NCI-H1436 (cell line): ENCODE measurements around the gene SUPT5H.

ENCODE experiments used
- DNase-seq: peaks from one replicate; lab custom pipeline; 2025; lab: John Stamatoyannopoulos, UW

The SUPT5H gene

DNA sequence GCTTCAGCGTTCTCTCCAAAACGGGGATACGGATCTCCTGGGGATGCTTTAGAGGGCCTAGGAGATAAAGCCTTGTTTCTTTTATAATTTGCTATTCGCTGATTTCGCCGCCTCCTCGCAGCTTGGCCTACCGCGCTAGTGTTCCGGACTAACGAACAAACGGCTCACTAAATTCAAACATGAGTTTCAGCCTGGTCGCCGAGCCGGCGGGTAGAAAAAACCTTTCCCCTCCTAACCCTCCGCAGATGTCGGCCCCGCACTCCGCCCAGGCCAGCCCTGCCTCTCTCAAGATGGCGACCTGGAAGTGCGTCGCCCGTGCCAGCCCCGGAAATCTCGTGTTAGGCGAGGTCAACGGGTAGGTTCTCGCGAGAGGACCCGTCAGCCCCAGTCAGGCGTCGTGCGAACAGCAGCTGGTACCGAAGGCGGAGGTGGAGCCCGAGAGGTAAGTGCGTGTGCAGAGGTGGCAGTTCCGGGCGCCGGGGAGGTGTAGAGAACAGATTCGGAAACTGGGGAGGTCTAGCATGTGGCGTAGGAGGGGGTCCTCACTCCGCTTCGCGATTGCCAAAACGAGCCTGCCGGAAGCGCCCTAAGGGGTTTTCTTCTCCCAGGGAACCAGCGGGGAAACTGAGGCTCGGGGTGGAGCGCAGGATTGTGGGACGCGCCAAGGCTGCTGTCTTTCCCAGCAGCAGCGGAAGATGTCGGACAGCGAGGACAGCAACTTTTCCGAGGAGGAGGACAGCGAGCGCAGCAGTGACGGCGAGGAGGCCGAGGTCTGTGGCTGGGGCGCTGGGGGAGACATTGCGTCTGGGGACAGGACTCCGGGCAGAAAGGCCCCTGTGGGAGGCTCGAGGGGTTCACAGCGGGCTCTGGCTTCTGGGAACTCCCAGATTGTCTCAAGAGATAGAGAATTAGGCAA is at the start of gene SUPT5H:
TSS of gene SUPT5H (plus strand) at position 387 of the 916 bp plus-strand sequence. CDS start at position 696, 309 bp downstream.
- DNase-seq = peak; percentile 98

DNA sequence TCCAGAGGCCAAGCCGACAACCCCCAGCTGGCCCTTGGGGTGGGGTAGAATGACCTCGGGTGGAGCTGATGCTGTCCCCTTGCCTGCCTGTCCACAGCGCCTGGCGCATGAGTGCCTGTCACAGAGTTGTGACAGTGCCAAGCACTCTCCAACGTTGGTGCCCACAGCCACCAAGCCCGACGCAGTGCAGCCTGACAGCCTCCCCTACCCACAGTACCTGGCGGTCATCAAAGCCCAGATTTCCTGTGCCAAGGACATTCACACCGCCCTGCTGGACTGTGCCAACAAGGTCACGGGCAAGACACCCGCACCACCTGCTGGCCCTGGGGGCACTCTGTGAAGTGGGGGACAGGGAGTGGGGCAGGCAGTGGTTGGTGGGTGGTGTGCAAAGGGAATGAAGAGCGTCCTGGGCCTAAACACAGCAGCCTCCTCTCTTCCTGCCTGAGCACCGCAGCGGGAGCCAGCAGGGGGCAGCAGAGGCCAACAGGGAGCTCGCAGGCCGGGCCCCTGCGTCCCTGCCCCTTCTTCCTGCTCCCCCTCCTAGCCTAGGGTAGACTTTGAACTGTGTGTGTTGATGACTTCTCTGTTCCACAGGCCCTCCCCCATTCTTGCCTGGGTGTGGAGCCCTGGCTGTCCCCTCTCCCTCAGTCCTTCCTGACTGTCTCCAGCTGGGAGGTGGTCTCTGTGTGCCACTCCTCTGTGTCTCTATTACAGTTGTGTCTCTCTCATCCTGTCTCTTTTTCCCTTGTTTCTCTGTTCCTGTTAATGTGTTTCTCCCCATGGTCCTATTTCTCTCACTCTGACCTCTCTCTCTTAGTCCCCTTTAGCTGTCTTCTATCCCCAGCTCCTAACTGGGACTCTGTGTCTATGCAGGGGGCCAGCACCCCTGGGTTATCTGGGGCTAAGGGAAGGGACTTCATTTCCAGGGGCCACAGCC is 47.8 kb upstream of the SUPT5H start:
- peak; percentile 82 for DNase-seq

DNA sequence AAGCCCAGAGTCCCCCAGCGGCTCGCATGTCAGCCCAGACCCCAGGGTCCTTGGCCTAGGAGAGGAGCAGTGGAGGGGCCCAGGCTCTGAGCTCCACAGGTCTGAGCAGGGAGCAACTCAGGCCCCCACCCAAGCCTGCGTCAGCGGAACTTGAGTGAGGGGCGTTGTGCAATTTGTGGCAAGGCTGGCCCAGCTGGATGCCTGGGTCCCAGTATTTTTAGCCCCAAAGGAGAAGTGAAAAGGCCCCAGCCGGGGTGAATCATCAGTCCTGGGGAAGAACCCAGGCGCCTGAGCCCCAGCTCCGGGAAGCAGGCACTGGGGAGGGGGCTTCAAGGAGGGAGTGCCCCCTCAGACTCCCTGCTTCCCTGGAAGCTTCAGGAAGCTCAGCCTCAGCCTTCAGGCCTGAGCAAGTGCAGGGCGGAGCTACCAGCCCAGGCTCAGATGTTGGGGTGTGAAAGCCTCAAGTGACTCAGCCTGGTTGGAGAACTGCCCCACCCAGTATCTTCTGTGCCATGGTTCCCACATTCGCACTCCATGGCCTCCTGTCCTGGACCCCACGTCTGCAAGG is 47.0 kb upstream of the SUPT5H start:
- DNase-seq = no peak

DNA sequence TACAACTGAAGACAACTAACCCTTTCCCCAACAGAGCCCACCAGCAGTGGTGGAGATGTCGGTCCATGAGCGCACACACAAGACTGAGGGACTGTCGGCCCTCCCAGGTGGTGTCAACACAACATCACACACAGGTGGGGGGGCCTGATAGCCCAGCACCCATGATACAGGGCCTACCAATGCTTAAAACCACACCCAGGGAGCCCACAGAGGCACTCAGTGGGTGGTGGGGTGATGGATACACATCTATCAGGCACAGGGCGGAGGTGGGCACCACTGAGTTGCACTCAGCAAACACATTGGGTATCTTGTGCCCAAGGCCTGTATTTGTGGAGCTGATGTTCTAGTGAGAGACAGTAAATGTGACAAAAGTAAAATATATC is 45.7 kb upstream of the SUPT5H start:
- DNase-seq = no peak

DNA sequence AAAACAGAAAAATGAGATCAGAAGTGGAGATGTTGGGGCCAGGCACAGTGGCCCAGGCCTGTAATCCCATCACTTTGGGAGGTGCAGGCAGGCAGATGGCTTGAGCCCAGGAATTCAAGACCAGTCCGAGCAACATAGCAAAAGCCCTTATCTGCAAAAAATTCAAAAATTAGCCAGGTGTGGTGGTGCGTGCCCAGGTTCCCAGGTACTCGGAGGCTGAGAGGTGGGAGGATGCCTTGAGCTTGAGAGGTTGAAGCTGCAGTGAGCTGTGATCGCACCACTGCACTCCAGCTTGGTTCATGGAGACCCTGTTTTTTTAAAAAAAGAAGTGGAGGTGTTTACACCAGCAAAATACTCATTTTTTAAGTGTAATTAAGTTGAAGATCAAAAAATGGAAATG is 45.3 kb upstream of the SUPT5H start:
- DNase-seq = no peak

DNA sequence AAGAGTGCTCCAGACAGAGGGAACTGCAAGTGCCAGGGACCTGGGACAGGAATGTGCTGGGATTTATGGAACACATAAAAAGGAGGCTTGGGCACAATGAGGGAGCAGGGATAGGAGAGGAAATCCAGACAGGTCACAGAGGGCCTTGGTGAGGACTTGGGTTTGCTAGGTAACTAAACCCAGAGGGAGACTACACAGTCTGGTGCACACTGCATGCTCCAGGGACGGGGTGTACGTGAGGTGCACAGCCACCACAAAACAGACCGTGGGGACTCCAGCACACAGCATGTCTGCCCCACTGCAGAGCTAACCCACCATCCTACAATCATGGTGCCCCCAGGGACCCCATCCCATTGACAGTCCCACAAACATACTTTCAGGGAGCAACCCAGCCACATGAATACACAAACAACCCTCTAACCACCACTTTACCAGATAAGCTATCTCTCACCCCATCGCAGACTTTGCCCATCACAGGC is 44.3 kb upstream of the SUPT5H start:
- no peak for DNase-seq

DNA sequence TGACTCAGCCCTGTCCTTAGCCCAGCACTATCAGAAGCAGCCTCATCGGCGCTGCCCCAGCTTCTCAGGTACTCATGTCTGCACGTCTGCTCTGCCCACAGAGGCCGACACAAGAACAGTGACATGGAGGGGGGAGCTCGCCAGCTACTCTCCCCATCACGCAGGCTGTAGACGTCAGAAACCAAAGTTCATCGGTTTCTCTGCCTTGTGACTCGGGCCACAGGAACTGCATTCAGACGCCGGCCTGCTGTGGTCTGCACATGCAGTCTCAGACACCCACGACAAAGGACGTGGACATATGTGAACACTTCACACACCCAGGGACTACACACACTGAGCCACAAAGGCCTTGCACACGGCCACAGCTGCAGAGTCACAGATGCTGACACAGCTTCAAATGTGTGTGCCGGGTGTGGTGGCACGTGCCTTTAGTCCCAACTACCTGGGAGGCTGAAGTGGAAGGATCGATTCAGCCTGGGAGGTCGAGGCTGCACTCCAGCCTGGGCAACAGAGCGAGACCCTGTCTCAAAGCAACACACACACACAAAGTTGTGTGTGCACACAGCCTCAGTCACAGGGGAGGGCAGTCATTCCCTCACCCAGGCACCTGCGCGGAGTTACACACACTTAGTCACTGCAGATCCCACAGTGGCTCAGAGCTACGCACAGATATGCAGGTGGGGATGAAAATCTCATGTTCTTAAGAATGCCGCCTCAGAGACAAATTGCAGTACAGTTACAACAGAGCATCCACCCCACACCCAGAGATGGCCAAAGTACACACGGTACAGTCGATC is 43.6 kb upstream of the SUPT5H start:
- no peak for DNase-seq

DNA sequence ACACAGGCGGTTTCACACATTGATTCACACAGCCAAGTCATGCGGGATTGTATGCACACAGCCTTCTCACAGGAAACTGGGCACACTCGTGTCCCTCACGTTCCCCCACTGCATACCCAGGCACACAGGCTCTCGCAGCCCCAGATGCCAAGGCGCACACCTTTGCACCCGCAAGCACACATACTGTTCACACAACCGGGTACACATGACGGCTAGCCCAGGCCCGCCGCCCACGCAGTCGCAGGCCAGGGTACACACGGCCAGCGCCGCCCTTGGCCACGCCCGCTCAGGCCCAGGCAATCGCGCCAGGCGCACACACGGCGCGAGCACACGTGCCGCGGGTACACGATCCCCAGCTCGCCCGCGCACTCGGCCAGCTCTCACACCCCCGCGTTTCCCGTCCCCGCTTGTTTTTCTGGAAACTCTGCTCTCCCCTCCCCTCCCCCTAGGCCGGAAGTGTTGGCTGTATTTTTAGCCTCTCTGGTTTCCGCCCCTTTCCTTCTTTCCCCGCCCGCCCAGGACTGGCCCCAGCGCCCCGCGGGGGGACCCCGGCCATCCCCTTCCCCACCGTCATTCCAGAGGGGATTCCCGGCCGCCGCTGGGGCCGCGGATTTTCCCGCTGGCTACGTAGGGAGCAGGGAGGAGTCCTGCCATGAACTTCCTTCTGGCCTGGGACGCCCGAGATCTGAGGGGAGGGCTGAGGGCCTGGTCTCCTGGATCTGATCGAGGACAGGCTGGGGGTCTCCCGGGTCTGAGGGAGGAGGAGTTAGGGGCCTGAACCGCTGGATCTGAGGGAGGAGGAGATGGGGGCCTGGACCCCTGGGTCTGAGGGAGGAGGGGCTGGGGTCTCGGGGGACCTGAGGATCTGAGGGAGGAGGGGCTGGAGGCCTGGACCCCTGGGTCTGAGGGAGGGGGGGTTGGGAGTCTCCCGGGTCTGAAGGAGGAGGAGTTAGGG is 42.8 kb upstream of the SUPT5H start:
- DNase-seq = peak; percentile 39

DNA sequence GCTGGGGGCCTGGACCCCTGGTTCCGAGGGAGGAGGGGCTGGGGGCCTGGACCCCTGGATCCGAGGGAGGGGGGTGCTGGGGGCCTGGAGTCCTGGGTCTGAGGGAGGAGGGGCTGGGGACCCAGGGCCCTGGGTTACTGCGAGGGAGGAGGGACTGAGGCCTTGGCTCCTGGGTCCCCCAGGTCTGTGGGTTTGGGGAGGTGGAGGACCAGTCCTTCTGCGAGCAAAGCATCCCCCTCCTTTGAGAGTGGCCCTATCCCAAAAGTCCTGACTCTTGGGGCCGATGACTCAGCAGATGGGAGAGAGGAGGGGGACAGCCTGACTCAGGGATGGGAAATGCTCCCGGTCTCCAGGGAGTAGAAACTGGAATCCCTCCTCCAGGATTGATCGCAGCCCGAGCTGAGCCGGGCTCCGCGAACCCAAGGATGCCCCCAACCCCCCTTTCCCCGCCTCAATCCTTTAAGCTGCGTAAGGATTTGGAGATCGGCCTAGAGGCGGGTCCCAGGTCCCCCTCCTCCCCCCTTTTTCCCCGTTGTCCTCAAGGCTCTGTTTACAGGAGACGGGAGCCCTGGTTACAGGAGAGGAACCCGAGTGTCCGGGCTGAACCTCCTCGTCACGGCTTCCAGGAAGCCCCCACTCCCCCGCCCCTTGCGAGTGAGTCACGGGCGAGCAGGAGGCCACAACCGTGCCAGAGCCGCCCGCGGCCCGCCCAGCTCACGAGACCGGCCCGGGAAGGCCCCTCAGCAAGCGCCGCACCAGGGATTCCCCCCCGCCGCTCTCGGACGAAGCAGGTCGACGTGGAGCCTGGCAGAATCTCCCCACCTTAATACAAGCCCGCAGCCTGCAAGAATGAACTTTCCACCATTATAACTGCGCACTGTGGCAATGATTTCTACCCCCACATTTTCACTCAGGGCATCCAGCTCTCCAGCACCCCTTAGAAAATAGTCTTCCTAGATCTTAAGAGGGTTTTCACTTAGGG is 41.8 kb upstream of the SUPT5H start:
- DNase-seq = peak; percentile 74

DNA sequence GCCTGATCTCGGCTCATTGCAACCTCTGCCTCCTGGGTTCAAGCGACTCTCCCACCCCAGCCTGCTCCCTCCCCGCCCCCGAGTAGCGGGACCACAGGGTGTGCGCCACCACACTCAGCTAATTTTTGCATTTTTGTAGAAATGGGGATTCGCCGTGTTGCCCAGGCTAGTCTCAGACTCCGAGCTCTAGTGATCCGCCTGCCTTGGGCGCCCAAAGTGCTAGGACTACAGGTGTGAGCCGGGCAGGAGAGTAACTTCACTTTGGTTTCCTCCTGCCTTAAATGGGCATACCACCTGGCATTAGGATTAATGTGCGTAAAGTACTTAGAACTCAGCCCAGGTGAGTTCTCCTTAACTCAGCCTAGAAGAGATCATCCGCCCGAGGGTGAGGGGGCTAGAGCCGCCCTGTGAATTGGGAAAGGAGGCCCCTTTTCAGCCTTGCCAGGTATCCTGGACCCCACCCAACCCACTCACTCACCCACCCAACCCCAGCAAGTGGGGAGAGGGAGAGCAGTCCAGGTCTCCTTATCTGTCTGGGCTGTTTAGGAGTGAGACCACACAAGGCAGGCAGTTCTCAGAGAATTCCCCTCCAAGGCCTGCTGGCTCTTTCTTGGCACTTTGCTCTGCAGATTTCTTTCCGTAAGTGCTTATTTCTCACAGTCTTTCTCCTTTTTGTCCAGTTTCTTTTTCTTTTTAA is 40.0 kb upstream of the SUPT5H start:
- no peak for DNase-seq

DNA sequence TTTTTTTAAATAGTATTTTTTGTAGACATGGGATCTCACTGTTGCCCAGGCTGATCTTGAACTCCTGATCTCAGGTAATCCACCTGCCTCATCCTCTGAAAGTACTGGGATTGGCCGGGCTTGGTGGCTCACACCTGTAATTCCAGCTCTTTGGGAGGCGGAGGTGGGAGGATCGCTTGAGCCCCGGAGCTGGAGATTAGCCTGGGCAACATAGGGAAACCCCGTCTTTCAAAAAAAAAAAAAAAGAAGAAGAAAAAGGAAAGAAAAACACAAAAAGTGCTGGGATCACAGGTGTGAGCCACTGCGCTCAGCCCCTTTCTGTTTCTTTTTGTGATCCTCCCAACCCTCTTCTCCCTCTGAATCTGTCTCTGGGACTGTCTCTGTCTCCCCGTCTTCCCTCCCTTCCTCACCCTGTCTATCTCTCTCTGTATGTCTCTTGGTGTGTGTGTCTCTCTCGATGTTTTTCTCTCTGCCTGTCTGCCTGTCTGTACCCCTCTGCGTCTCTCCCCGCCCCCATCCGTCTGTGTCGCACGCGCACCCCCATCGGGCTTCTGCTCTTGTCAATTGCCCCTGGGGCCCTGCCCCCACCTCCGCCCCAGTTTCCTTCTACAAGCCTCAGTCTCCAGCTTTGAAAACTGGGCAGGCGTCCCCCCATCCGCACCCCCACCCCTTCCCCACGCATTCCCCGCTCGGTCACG is 39.3 kb upstream of the SUPT5H start:
- no peak for DNase-seq

DNA sequence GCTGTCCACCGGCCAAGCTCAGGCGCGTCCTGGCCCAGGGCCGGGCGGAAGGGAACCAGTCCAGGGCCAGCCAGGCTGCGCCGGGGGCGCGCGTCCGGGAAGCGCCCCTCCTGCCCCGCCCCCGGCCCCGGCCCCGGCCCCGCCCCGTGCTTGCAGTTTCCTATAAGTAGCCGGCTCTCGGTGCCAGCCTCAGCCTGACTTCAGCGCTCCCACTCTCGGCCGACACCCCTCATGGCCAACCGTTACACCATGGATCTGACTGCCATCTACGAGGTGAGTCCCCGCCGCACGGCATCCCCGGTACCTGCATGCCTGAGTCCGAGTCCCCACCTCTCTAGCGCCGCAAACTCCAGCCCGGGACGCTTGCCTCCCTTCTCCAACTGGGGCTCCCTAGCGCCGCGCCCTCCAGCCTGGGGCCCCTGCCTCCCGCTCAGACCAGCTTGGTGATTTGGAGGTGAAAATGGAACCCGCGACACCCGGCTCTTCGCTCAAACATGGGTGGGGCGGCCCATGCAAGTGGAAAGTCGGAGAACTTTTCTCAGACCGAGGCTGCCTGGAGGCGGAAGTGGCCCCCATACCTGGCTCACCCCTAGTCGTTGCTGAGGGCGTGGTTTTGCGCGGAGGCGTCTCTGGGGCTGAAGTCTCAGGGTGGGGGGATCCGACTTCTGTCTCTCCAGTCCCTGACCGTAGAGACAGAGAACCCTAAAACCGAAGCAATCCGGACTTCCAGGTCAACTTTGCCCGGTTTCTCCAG is 38.5 kb upstream of the SUPT5H start, which contains the start of gene ZFP36:
TSS of gene ZFP36 (plus strand) at position 192 of the 754 bp plus-strand sequence. CDS start at position 250, 58 bp downstream.
- DNase-seq = peak; percentile 46

DNA sequence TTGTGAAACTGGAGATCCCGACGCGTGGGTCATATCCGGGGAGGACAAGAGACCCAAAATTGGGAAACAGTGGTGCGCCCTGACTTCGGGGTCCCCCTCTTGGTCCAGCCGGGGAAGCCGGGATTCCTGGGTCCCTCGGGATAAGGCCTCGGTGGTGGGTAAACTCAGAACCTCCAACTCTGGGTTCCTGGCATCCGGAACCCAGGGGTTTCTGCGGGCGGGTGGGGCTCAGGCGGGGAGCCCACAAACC is 38.0 kb upstream of the SUPT5H start:
- DNase-seq = no peak

DNA sequence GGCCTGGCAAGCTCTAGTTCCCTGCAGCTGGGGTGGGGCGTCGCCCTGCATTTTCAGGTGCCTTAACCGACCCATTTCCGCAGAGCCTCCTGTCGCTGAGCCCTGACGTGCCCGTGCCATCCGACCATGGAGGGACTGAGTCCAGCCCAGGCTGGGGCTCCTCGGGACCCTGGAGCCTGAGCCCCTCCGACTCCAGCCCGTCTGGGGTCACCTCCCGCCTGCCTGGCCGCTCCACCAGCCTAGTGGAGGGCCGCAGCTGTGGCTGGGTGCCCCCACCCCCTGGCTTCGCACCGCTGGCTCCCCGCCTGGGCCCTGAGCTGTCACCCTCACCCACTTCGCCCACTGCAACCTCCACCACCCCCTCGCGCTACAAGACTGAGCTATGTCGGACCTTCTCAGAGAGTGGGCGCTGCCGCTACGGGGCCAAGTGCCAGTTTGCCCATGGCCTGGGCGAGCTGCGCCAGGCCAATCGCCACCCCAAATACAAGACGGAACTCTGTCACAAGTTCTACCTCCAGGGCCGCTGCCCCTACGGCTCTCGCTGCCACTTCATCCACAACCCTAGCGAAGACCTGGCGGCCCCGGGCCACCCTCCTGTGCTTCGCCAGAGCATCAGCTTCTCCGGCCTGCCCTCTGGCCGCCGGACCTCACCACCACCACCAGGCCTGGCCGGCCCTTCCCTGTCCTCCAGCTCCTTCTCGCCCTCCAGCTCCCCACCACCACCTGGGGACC is 37.6 kb upstream of the SUPT5H start:
- DNase-seq = no peak

DNA sequence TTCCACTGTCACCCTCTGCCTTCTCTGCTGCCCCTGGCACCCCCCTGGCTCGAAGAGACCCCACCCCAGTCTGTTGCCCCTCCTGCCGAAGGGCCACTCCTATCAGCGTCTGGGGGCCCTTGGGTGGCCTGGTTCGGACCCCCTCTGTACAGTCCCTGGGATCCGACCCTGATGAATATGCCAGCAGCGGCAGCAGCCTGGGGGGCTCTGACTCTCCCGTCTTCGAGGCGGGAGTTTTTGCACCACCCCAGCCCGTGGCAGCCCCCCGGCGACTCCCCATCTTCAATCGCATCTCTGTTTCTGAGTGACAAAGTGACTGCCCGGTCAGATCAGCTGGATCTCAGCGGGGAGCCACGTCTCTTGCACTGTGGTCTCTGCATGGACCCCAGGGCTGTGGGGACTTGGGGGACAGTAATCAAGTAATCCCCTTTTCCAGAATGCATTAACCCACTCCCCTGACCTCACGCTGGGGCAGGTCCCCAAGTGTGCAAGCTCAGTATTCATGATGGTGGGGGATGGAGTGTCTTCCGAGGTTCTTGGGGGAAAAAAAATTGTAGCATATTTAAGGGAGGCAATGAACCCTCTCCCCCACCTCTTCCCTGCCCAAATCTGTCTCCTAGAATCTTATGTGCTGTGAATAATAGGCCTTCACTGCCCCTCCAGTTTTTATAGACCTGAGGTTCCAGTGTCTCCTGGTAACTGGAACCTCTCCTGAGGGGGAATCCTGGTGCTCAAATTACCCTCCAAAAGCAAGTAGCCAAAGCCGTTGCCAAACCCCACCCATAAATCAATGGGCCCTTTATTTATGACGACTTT is 36.8 kb upstream of the SUPT5H start:
- DNase-seq = no peak
